LNCaP clone FGC (cell line): ENCODE results near the gene KIF6.

ENCODE experiments used
- DNase-seq: peaks from one replicate; pipeline ENCODE4 v3.0.0-alpha.2; 2011; ENCODE audit warnings: low read depth
- H3K4me3 ChIP-seq: 2 replicates; pipeline ENCODE4 v1.5.1; 2011; ENCODE audit warnings: mild to moderate bottlenecking, low read depth, low read length, control low read depth
- TF ChIP-seq, protein P1 (sequence below): IDR thresholded peaks from 2 replicates; pipeline ENCODE4 v1.5.1; 2012; ENCODE audit warnings: mild to moderate bottlenecking; ENCODE audit not compliant: control insufficient read depth, insufficient read depth; ENCODE audit errors: extremely low read depth

The KIF6 gene

DNA sequence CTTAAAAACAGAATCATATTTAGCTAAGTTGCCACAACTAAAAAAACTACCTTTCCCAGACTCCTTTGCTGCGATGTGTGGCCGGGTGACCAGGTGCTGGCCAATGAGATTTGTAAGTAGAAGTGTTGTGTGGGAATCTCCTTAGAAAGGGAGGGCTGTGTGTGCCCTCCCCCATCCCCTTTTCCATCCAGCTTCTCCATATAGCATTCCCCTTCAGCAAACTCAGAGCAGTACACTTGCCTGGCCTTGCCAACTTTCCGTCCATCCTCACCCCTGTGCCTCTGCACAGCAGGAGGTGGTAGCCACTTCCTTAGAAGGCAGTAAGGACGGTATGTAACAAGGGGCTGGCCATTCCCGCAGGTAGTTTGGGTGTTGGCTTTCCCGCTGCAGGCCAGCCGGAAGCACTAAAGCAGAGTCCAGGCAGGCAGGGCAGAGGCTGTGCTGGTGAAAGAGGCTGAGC, 380.4 kb downstream of the KIF6 start:
- TF ChIP-seq, protein P1, sequence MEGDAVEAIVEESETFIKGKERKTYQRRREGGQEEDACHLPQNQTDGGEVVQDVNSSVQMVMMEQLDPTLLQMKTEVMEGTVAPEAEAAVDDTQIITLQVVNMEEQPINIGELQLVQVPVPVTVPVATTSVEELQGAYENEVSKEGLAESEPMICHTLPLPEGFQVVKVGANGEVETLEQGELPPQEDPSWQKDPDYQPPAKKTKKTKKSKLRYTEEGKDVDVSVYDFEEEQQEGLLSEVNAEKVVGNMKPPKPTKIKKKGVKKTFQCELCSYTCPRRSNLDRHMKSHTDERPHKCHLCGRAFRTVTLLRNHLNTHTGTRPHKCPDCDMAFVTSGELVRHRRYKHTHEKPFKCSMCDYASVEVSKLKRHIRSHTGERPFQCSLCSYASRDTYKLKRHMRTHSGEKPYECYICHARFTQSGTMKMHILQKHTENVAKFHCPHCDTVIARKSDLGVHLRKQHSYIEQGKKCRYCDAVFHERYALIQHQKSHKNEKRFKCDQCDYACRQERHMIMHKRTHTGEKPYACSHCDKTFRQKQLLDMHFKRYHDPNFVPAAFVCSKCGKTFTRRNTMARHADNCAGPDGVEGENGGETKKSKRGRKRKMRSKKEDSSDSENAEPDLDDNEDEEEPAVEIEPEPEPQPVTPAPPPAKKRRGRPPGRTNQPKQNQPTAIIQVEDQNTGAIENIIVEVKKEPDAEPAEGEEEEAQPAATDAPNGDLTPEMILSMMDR, result no peak
- no peak overlapping the region for H3K4me3 ChIP-seq
- no peak for DNase-seq

DNA sequence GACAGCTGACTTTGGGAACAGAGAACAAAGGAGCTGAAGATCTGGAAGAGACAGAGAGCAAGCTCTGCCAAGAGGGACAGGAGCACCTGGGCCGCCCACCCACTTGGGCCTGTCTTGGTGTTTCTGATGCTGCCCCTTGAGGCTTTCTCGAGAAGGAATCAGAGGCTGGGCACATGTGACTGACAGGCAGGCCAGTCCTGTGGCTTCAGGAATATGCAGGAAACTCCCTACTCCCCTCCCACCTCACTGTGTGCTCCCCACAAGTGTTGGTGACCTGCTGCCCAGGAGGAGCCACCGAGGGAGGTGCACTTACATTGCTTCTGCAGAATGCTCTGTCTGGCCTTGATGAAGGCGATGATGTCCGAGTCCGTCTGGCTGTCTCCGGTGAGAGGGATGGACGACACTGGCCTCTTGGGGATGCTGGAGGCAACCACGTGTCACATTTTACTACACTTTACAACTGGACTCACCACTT, 381.8 kb downstream of the KIF6 start:
- TF ChIP-seq, protein P1, result no peak
- H3K4me3 ChIP-seq, result no peak overlapping the region
- no peak for DNase-seq

DNA sequence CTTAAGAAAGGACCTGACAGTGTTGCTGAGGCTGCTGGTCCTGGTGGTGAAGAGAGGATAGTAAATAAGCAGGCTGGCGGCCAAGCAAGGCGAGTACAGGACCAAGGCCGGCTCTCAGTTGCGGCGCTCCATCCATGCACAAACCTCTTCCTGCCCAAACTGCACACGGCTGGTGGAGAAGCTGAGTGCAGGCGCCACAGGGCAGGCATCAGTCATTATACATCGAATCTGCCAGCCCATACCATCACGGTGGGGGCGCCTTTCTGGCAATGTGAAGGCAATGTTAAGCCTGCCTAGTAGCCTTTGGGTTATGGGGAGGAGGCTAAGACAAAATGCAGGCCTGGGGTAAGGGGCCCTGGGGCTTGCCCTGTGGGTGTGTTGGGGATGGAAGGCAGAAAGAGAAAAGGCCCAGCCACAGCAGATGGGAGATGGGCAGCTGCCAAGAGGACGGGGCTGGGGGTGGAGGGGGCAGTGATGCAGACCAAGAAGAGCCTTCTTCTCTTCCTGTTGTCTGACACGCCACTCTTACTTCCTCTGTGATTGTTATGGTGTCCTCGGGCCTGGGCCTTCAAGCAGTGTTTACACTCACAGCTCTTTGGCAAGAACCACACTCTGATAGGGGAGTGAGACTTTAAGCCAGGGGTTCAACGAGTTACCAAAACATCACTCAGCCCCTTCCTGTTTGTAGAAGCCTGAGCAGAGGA, 382.4 kb downstream of the KIF6 start:
- H3K4me3 ChIP-seq, result no peak overlapping the region
- TF ChIP-seq, protein P1, result no peak
- DNase-seq, result no peak

DNA sequence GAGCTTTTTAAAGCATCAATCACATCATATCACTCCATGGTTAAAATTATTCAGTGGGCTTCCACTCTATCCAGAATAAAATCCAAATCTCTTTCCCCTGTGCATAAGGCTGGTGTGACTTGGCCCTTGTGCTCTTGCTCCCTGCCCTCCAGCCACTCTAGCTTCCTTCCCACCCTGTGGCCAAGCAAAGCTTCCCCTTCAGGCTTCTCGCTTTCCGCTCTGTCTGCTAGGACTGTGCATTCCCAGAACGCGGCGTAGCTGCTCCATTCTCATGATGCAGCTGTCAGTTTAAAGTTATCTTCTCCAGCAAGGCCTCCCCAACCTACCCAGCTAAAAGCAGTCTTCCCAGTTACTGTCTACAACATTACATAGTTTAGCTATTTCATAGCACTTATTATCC, 383.3 kb downstream of the KIF6 start:
- TF ChIP-seq, protein P1, result no peak
- no peak overlapping the region for H3K4me3 ChIP-seq
- DNase-seq, result no peak

DNA sequence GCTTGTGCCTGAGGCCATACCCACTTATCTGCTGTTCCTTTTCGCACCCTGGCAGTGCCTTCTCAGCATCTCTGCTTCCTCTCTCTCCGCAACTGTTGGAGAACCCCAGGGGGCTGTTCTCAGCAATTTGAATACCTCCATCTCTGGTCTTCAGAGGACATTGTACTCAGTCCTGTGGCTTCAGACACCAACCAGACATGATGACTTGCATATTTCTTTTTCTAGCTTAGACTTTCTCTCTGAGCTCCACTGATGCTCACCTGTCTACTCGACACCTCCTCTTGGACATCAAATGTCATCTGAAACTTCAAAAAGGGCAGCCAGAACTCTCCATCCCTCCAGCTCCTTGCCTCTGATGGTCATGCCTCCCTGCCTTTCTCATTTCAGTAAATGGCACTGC, 383.9 kb downstream of the KIF6 start:
- TF ChIP-seq, protein P1, result no peak
- no peak overlapping the region for H3K4me3 ChIP-seq
- no peak for DNase-seq

DNA sequence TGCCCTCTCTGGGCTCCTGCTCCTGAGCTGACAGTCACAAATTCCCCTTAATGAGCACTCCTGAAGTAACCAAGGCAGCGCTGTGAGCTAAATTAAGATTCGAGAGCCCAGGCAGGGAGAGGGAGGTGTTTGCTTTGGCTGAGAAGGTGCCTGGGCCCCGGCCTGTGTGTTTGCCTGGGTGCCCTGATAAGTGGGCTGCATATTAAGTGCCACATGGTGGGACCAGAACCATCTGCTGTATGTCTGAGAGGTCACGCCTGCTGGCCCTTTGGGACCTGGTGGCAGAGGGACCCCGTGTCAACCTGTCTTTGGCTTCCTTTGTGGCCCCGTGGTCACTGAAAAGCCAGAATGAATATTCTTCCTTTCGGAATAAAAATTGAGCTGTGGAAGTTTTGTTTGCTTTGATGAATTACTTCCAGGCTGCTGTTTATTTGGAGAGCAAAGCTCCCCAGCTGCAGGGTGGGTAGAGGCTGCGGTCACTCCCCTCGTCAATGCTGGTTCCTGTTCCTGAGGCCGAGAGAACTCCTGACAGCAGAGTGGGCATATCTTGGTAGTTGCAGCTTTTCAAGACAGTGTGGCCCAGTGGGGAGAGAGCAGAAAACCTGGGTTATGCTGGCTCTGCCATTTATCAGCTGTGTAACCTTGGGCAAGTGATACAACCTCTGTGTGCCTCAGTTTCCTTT, 385.2 kb downstream of the KIF6 start:
- no peak overlapping the region for H3K4me3 ChIP-seq
- TF ChIP-seq, protein P1, result no peak
- DNase-seq, result no peak
